NCI-H526 (cell line): ENCODE measurements around the gene NRXN2.
A peak's percentile ranks its signal among the peaks of the same experiment; 100 is the strongest.
"Not testable (repeated sequence)": the region's sequence is repeated elsewhere in the genome, so short reads cannot be mapped to it uniquely, and the experiment has no call there.

Experiments used
- DNase-seq, 2 experiments: peaks; one replicate each; lab custom pipeline; 2025; lab: John Stamatoyannopoulos, UW

Gene NRXN2

DNA sequence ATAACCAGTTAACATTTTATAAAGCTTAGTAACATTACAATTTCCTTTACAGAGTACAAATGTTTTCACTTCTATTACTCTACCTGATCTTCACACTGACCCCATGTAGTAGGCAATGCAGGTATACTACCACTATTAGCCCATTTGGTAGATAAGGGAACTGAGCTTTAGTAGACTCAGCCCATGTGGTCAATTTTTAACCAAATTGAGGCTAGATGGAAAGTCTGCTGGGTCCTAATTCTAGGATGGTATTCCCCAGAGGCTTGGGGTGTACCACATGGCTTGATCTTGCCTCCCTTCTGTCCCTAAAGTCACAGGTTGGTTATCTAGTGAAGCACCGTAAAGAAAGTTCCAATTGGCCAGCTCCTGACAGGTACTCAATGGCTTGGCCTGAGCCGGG lies 48.2 kb downstream of the NRXN2 start:
- DNase-seq: no peak

DNA sequence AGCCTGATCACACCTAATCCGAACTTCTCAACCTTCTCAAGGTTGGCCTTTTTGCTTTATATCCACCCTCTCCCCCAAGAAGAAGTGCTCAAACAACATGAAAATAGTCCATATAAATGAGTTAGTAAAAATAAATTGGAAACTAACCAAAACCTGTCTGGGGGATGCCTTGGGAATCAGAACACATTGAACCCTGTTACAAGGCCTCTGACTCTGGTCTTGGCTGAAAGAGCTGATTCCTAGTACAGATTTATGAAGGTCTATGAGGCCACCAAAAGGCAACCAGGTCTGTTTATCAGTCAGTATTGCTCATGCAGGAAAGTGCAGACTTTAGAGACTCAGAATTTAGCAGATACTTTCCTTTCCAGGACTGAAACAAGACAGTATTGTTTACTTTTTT lies 49.7 kb downstream of the NRXN2 start:
- no peak for DNase-seq

DNA sequence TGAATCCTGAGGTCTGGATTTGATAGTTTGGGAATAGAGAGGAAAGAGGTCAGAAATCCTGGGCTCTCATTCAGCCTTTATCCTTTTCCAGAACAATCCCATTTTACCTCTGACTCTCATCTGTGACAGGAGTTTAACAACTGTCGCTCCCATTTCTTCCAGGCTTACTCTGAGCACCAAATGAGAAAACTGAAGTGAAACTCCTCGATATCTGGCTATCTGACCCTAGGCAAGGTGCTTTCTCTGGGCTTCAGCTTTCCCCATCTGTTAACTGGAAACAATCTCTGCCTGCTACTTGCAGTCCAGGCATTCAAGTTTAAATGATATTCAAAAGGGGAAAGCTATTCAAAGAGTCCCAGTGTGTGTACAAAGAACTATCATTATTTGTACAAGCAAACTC lies 50.1 kb downstream of the NRXN2 start:
- DNase-seq: no peak

DNA sequence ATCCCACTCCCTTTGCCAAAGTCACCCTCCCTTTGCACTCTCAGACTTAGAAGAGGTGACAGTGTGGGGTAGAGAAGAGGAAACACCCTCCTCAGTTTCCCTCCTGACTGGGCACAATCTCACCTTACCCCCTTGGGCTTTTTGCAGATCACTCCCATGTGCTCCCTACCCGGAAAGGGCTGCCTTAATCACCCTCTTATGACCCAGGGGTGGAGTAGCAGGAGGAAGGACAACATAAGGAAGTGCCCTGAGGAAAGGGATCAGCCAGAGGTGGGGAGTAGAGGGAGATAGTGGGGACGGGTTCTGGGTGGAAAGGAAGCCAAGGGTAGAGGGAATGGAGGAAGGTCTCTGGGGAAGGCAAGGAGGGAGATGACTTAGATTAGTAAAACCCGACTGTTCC lies 52.0 kb downstream of the NRXN2 start:
- no peak for DNase-seq

DNA sequence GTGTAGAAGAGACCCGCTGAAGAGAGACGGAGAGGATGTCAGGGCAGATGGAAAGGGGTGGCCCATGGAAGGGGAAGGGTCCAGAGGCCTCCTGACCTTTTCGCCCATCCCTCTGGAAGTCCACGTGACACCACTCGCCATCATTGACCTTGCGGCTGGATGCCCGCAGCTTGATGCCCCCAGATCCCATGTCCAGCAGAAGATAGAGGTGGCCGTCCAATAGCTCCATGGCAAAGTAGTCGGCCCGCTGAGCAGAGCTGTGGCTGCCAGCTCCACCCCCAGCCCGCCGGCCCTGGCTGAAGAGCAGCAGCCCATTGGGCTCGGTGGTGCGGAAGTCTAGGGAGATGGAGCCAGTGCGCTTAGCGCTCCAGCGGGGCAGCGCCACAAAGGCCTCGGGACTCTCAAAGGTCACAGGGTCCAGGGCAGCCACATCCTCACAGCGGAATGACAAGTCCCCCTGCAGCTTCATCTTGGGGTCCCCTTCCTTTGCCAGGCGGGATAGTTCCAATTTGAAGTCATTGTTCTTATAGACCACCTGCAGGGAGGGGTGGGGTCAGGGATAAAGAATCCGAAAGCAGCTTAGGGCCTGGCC lies 55.7 kb downstream of the NRXN2 start:
- no peak for DNase-seq

DNA sequence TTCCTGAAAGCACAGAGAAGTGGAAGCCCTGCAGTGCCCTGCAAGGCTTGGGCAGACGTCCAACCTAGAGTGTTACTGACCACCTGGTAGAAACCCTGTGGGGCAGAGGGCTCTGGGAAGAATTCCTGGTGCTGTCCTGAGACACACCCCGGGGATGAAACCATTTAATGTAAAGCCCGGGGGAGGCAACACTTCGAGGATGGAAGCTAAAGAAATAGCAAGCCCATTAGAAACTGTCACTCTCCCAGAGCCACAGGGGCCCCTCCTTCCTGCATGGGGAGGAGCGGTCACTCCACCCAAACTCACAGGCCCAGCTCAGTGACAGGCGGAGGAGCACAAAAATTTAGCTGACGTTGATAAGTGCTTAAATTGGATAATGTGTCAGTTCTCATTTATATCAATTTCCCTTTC lies 57.6 kb downstream of the NRXN2 start:
- DNase-seq: no peak

DNA sequence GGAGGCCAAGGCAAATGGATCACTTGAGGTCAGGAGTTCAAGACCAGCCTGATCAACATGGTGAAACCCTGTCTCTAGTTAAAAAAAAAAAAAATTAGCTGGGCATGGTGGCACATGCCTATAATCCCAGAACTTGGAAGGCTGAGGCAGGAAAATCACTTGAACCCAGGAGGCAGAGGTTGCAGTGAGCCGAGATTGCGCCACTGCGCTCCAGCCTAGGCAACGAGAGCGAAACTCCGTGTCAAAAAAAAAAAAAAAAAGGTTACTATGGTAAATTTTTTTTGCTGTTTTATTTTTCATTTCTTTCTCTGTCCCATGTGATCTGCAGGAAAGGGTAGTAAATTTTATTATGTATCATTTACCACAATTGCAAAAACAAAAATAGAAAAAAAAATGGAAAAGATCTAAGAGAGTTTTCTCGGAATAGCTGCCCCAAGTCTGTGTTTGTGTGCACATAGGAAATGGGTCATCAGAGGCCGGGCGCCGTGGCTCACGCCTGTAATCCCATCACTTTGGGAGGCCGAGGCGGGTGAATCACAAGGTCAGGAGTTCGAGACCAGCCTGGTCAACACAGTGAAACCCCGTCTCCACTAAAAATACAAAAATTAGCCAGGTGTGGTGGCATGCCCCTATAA lies 58.6 kb downstream of the NRXN2 start:
- DNase-seq: not testable (repeated sequence)

DNA sequence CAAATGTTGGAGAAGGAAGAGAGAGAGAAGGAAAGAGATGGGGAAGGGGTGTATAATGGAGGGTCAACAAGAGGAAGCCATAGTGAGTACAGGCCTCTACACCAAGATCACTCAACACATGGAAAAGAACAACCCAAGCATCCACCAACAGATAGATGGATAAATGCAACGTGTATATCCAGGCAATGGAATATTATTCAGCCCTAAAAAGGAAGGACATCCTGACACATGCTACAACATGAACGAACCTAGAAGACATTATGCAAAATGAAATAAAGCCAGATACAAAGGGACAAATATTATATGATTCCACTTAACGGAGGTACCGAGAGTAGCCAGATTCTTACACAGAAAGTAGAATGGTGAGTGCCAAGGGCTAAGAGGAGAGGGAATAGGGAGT lies 59.3 kb downstream of the NRXN2 start:
- no peak for DNase-seq

DNA sequence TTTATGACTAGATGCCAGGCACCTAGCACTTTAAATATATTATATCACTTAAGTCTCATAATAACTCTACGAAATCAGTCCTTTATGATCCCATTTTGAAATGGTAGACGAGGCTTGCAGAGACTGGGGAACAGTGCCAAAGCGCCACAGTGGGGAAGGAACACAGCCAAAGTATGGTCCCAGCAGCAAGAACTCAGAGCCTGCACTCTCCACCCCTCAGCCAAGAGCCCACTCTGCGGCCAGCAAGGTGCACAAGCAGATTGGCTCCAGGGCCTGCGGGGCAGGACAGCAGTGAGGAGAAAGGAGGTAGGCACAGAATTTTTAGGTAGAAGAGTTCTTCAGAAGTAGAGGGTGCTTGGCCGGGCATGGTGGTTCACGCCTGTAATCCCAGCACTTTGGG lies 61.4 kb downstream of the NRXN2 start:
- no peak for DNase-seq

DNA sequence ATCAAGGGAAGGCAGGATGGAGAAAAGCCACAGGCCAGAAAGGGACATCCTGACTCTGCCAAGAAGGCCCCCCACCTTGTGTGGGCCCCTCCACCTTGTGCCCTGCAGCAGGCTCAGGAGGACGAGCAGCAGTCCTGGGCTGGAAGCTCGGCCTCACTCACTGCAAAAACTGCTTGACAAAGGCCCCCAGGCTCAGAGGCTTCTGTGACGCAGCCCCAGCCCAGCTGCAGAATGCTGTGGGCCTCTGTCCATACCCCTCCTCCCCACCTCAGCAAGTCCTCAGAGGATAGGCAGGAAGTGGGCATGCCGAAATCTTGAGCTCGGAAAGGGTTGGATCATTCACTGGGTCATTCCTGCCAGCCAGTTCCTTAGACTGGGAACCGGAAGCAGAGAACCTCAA lies 61.9 kb downstream of the NRXN2 start:
- DNase-seq: no peak

DNA sequence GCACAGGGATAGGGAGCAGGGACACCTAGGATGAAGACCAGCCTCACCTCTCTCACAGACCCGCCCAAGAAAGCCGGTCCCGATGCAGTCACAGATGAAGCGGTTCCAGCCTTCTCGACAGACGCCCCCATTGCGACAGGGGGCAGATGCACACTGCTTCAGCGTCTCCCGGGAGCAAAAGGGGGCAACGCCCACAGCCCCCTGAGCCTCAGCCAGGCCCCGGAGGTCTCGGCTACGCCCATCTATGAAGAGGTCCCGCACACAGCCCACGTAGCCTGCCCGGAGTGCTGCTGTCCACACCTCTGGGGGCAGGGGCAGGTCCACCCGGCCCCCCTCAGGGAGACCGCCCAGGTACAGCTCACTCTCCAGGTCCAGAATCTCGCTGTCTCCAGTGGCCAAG lies 62.3 kb downstream of the NRXN2 start:
- DNase-seq: no peak

DNA sequence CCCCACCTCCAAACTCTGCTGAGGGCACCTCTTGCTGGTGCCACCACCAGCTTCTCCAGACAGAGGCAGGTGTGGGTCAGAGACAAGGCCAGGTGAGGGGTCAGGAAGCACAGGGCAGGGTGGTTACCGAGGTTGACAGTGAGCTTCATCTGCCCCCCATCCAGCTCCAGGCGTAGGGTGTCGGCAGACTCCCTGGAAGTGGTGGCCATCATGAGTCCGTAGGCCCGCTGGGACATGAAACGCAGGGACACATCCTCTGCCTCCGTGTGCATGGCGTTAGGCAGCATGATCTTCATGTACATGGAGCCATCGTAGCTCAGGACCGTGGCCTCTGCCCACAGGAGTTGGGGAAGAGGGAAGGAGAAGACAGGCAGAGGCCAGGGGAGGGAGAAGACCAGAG lies 62.8 kb downstream of the NRXN2 start:
- no peak for DNase-seq

DNA sequence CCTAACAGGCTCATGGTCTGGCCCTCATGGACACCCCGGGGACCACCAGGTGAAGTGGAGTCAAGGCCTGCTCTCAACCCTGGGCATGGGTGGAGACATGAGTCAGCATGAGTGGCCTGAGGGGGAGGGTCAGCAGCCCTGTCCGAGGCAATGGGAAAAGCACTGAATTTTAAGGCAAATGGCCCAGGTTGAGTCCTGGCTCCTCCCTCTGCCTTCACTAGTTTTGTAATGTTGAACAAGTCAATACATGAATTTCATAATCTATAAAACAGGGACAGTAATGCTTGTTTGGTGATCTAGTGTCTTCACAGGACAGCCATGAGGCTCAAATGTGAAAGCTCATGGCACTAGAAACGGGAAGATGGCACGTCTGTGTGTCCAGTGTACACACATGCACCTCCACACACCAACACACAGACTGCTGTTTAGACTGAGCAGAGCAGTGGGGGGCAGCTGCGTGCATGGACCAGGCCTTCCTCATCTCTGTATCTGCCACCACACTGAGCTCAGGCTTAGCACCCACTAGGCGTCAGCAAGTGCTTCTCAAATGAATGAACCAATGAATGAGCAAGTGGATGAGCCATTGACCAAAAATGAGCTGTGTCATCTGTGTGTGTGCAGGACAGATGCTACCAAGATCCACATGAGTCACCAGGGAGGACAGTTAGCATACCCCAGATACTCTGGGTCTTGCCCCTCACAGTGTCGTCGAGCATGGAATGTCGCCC lies 63.4 kb downstream of the NRXN2 start:
- no peak for DNase-seq

DNA sequence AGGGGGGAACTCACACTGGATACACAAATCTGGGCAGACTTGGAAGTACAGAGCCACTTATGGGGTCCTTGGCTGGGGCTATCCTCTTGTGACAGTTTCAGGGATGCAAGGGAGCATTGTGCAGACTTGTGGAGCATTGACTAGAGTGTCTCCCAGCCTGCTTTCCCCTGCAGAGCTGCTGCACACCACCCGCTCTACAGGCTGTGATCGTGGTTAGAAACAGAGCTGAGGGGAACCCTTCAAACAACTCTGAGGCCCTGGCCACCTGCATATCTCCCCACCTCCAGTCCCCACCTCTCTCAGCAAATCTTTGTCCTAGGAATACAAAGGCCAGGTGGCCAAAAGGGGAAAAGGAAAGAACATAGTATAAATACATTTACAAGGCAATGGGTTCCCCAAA lies 64.7 kb downstream of the NRXN2 start:
- no peak for DNase-seq

DNA sequence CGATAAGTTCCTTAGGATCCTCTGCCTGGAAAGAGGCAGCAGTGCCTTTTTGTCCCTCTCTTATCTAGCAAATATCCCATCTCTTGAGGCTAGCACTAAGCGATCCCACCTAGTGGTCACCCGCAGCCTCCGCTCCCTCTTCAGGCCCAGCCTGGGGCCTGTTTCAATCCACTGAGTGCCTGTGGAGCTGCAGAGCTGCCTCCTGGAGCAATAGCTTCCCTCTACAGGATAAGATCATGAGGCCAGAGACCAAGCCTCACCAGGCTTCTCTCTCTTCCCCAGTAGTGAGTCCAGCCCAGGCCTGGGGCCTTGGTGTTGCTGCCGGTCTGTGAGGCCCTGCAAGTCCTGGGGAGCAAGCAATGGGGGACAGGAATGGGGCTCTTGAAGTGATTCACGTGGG lies 66.1 kb downstream of the NRXN2 start:
- no peak for DNase-seq

DNA sequence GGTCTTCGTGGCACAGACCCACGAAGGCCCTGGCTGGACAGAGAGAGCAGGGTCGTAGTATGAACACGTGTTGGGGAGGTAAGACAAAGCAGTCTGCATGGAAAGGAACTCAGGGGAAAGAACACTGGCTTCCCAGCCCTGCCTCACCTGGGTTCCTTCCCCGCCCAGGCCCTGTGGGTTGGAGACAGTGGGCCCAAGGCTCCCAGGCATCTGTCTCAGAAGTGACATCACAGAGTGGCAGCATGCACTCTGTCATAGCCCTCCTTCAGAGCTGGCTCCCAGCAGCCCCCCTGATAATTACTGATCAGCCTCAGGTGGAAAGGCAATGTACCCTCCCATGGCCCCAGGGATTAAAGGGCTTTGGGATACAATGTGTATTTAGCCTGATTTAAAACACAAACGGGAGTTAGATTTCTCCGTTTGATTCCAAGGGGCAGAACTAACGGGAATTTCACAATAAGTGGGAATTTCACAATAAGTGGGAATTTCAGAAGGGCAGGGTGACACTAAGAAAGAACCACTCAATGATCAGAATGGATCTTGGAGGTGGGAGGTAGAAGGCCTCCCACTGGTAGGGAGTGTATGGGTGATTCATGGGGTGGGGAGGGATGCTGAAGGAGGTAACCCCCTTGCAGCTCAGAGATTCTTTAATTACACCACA lies 66.9 kb downstream of the NRXN2 start:
- no peak for DNase-seq

DNA sequence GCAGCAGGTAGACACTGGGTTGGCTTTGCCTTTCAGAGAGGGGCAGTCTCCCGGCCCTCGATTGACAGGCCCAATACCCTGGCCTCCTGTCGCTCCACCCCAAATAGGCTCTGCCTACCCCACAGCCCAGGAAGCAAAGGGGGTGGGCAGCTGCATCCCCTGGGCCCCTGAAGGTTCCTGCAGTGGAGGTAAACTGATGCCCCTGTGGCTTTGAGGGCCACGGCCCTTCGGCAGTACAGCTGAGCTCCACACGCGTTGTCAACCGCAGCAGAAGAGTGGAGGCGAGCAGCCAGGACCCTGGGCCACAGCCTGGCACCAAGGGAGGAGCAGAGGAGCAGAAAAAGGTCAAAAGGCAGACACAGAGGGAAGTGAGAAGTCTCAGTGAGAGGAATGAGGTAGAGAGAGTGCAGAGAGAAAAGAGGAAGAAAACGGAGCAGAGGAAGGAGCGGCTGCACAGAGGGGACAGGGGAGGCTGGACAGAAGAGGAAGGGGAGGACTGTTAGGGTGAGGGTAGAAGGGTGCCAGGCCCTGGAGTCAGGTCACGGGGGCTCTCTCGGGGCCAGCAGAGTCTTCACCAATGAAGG lies 67.9 kb downstream of the NRXN2 start:
- no peak for DNase-seq

DNA sequence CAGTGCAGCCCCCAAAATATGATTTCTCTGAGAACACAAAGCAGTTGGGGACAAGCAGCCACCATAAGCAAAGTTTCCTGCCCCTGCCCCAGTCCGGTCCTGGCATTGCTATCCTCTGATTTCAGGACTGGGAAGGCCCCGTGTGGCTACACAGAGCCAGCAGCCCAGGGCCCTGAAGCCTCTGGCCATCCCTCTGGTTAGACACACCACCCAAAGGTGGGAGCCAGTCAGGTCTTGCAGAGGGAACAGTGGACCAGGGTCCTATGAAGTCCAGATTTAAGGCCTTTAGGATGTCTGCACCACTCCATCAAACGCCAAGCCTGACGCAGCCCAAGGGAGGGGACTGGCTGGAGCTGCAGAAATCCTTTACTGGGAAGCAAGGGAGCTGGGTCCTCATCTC lies 68.6 kb downstream of the NRXN2 start:
- DNase-seq: no peak

DNA sequence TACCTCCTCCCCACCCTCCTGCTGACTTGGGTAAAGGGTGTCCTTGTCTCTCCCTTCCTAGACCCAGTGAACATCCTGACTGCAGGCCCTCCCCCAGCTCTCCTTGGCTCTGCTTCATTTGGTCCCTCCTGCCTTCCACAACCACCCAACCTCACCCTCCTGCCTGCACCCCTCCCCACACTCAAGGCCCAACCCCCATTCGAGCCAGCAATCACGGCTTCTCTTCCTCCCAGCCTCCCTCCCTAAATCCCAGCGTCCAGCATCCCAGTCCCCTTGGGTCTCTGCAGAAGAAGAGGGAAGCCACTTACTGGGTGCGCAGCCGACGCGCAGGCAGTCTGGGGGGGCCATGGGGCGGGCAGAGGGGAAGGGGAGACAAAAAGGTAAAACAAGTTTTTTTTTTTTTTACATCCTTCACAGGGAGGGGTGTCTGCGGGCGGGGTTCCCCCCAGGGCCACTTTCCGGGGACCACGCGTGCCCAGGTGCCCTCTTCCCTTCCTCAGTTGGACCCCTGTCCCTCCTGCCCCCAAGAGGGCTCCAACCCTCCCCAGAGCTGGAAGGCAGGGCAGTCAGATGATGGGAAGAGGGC lies 69.5 kb downstream of the NRXN2 start:
- DNase-seq: no peak

DNA sequence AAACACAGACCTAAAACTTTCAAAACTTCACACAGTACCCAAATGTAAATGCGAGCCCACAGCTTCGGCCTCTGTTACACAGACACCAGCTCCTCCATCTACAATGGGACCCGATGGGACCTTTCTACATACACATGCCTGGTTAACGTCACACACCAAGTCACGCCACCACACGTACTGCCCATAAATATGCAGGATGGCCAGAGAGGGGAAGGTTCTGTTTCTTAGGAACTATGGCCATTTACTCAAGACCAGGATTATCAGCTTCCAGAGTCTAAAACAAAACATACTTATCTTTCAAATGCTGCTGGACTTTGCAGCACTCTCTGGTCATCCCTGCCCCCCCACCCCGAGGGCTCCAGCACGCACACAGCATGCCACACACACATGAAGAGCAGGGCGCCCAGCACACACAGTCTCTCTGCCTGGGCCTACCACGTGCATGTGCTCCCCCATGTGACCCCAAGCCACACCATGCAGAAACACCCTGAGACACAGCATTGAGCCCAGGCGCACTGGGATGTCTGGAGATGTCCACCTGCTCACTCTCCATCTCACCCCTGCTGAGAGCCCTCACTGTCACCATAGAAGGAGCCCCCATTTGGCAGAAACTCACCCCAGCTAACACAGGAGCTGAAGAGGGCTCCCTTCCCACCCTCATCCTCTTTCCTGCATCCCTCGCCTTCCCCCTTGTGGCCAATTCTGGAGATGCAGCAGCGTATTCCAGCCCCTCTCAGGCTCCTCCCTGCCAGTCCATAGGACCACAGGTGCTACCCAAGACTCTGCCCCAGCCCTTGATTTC lies 70.2 kb downstream of the NRXN2 start:
- peak; percentile 71 to 90 for DNase-seq

DNA sequence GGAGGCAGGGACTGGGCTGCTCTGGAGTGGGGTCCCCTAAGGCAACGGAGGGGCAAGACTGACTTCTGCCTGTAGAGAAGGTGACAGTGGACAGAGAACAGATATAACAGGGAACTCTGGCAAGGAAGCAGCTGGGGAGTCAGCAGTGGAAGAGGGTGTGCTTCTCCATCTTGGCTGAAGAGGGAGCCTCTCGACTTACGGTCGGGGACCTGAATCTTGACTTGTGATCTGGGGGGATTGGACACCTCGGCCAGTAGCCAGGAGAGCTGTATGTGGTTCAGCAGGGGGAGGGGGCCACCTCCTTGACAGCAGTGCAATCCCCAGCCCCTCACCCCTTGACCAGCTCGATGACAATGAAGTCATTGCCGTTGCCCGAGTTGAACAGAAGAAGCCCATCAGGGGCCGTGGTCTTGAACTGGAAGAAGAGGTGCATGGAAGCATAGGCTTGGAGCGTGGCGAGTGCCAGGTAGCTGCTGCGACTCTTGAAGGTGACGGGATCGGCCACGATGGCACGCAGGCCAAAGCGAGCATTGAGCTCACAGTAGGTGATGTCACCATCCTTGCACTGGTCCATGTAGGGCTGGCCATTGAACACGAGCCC lies 72.0 kb downstream of the NRXN2 start:
- peak in 1 of 2 experiments; percentile 64 for DNase-seq
